Calu3 (cell line): ENCODE results near the gene LMO2. TPM values are rescaled to one million over a fixed set of nuclear protein-coding genes. Genes with fewer than 3 reads are reported as not detected.
"Not testable (repeated sequence)": the region's sequence is repeated elsewhere in the genome, so short reads cannot be mapped to it uniquely, and the experiment has no call there.

Experiments
- BruUV-seq: library from RNA; stranded (reverse); fragments of 400-500 nt; replicated peaks from 2 replicates; lab custom pipeline; 2021; lab: Mats Ljungman, UMichigan
- CTCF ChIA-PET: fragments of 300-600 bp; sonication (Branson Sonifier 250); formaldehyde crosslinking; loops from one replicate; lab custom pipeline; 2022; ENCODE audit warnings: antibody characterized with exemption; lab: Charles Lee
- DNase-seq: peaks from one replicate; pipeline ENCODE4 v3.0.0; 2022
- H3K27ac Mint-ChIP-seq: one replicate; pipeline ENCODE4 v1.8.0; 2022; ENCODE audit warnings: mixed read lengths; ENCODE audit not compliant: unreplicated experiment
- H3K27me3 Mint-ChIP-seq: one replicate; pipeline ENCODE4 v1.8.0; 2022; ENCODE audit warnings: mixed read lengths; ENCODE audit not compliant: unreplicated experiment
- H3K36me3 Mint-ChIP-seq: one replicate; pipeline ENCODE4 v1.8.0; 2022; ENCODE audit warnings: mild to moderate bottlenecking, moderate library complexity, mixed read lengths; ENCODE audit not compliant: insufficient read depth, unreplicated experiment
- H3K4me1 Mint-ChIP-seq: one replicate; pipeline ENCODE4 v1.8.0; 2022; ENCODE audit warnings: mild to moderate bottlenecking, low read depth, mixed read lengths; ENCODE audit not compliant: unreplicated experiment
- H3K4me3 Mint-ChIP-seq: one replicate; pipeline ENCODE4 v1.8.0; 2022; ENCODE audit warnings: mild to moderate bottlenecking, low read depth, moderate library complexity, mixed read lengths; ENCODE audit not compliant: unreplicated experiment
- H3K9me3 Mint-ChIP-seq: one replicate; pipeline ENCODE4 v1.8.0; 2022; ENCODE audit warnings: low read depth, mixed read lengths; ENCODE audit not compliant: unreplicated experiment
- CTCF ChIP-seq: fragments of 200-600 bp; IDR thresholded peaks from one replicate; pipeline ENCODE4 v1.8.0; 2022; ENCODE audit warnings: antibody characterized with exemption; ENCODE audit not compliant: unreplicated experiment
- intact Hi-C: fragments of 100-400 bp; cut with micrococcal nuclease; formaldehyde crosslinking; loops from one replicate; pipeline ENCODE4 v1.10.0; 2022; ENCODE audit not compliant: unreplicated experiment
- total RNA-seq: library from RNA; stranded (reverse); gene quantifications from 2 replicates; pipeline ENCODE4 v1.2.3, GENCODE V29; 2022

Gene LMO2
- total RNA-seq, 1 experiment from 2014 or later, result 0.38 TPM

GRCh38 chr11:33935005-33935404 lies 43.1 kb upstream of the LMO2 start:
- no TSS peak for BruUV-seq
- Mint-ChIP-seq H3K4me3 (no peak overlapping the region), H3K27ac (no peak overlapping the region), H3K9me3 (peaks cover 9% of the 10 kb centered on the region), H3K36me3 (no peaks in the 10 kb centered on the region), H3K4me1 (no peaks in the 10 kb centered on the region), H3K27me3 (peaks cover 46% of the 10 kb centered on the region)
- CTCF ChIA-PET, result no interaction called here
- no peak for DNase-seq
- TF ChIP-seq CTCF, result no peak
- intact Hi-C loops, result no loop called here

- Mint-ChIP-seq H3K9me3 (peaks cover 9% of the 10 kb centered on the region), H3K27me3 (peaks cover 47% of the 10 kb centered on the region), H3K36me3 (no peaks in the 10 kb centered on the region), H3K4me1 (no peaks in the 10 kb centered on the region), H3K4me3 (no peak overlapping the region), H3K27ac (no peak overlapping the region)
- no peak for DNase-seq
- no TSS peak for BruUV-seq
- CTCF ChIA-PET, result interaction anchor here (0.8 kb wide), 1 partner anchor 11 kb away, joined by 3 read pairs; no protein-coding TSS in a partner anchor
- intact Hi-C loops, result no loop called here
- no peak for TF ChIP-seq CTCF
These were observed 42.6 kb upstream of the LMO2 start for GRCh38 chr11:33934450-33934849.

- CTCF ChIA-PET, result interaction anchor here (0.8 kb wide), 1 partner anchor 12 kb away, joined by 3 read pairs; no protein-coding TSS in a partner anchor
- no peak for TF ChIP-seq CTCF
- H3K27ac Mint-ChIP-seq, result no peak overlapping the region
- no peaks in the 10 kb centered on the region for H3K4me1 Mint-ChIP-seq
- peaks cover 9% of the 10 kb centered on the region for H3K9me3 Mint-ChIP-seq
- BruUV-seq, result no TSS peak
- H3K27me3 Mint-ChIP-seq, result peaks cover 53% of the 10 kb centered on the region
- intact Hi-C loops, result no loop called here
- no peak overlapping the region for H3K4me3 Mint-ChIP-seq
- H3K36me3 Mint-ChIP-seq, result no peaks in the 10 kb centered on the region
- no peak for DNase-seq
These were observed 41.7 kb upstream of the LMO2 start for GRCh38 chr11:33933602-33934001.

- H3K4me1 Mint-ChIP-seq, result no peaks in the 10 kb centered on the region
- CTCF ChIA-PET, result no interaction called here
- peaks cover 62% of the 10 kb centered on the region for H3K27me3 Mint-ChIP-seq
- H3K4me3 Mint-ChIP-seq, result no peak overlapping the region
- no peaks in the 10 kb centered on the region for H3K36me3 Mint-ChIP-seq
- no peak for DNase-seq
- peaks cover 9% of the 10 kb centered on the region for H3K9me3 Mint-ChIP-seq
- no peak for TF ChIP-seq CTCF
- no TSS peak for BruUV-seq
- H3K27ac Mint-ChIP-seq, result no peak overlapping the region
- intact Hi-C loops, result no loop called here
These were observed 40.8 kb upstream of the LMO2 start for GRCh38 chr11:33932721-33933120.

- H3K36me3 Mint-ChIP-seq, CTCF ChIA-PET, H3K9me3 Mint-ChIP-seq, H3K4me3 Mint-ChIP-seq, DNase-seq, H3K27ac Mint-ChIP-seq, BruUV-seq, H3K4me1 Mint-ChIP-seq, intact Hi-C loops: not testable (repeated sequence)
- peaks cover 71% of the 10 kb centered on the region for H3K27me3 Mint-ChIP-seq
These were observed 40.0 kb upstream of the LMO2 start for GRCh38 chr11:33931739-33932366.
